ENCODE measurements around the gene GNPTG.

- TF ChIP-seq CTCF (IDR thresholded peaks at IDR 0.05; ENCODE audit: control extremely low read depth in 1 of 3, insufficient read depth in 1 of 3, low read depth in 1 of 3, low read length in 3 of 3) (no peak), CBX5 (IDR thresholded peaks at IDR 0.05; ENCODE audit: low read depth, low read length) (no peak), POLR2A (IDR thresholded peaks at IDR 0.05; ENCODE audit: control extremely low read depth in 1 of 2, low read depth in 2 of 2, low read length in 2 of 2) (no peak), EP300 (IDR thresholded peaks at IDR 0.05; ENCODE audit: borderline replicate concordance in 1 of 2, low read depth in 2 of 2, low read length in 2 of 2) (no peak), SIN3A (conservative IDR thresholded peaks at IDR 0.05 in 1 of 2, IDR thresholded peaks at IDR 0.05 in 1 of 2; ENCODE audit: low read depth in 1 of 2, low read length in 2 of 2) (no peak), EZH2 (IDR thresholded peaks at IDR 0.05; ENCODE audit: low read depth, low read length, severe bottlenecking) (no peak), CEBPB (IDR thresholded peaks at IDR 0.05; ENCODE audit: low read depth, low read length) (no peak), POLR2AphosphoS5 (IDR thresholded peaks at IDR 0.05; ENCODE audit: low read depth, low read length) (no peak), CHD1 (IDR thresholded peaks at IDR 0.05; ENCODE audit: low read depth, low read length) (no peak)
Measured at GRCh38 chr16:1349351-1349750, 2.4 kb upstream of the GNPTG start.
